B cell (primary cell): ENCODE results near the gene LRP5. TPM values are rescaled to one million over a fixed set of nuclear protein-coding genes. Genes with fewer than 3 reads are reported as not detected.

ENCODE experiments used
- ATAC-seq: fragments of 200-7000 bp; cut with Tn5 transposase; one replicate; pipeline ENCODE4 v1.10.0; 2021; ENCODE audit warnings: low read depth, mild to moderate bottlenecking, moderate number of reproducible peaks, moderate library complexity
- CTCF ChIA-PET: fragments of 350-600 bp; sonication (Branson Sonifier 250); formaldehyde crosslinking; loops from one replicate; lab custom pipeline; 2021; ENCODE audit warnings: antibody characterized with exemption, inconsistent platforms; lab: Charles Lee
- POLR2A ChIA-PET: fragments of 350-600 bp; sonication (Branson Sonifier 250); formaldehyde crosslinking; loops from one replicate; lab custom pipeline; 2021; ENCODE audit warnings: antibody characterized with exemption; lab: Charles Lee
- DNase-seq: peaks from one replicate; pipeline ENCODE4 v3.0.0; 2013
- H2AFZ ChIP-seq: 2 replicates; pipeline ENCODE4 v1.6.1; 2012; ENCODE audit warnings: mild to moderate bottlenecking, low read depth, low read length; ENCODE audit not compliant: insufficient read depth, poor library complexity, severe bottlenecking
- H3K27ac ChIP-seq, 2 donors: 1 replicate in 1 of 2; 2 replicates in 1 of 2; pipeline ENCODE4 v1.5.1; 2012 to 2013; ENCODE audit warnings: low read length in 2 of 2, mild to moderate bottlenecking in 2 of 2, moderate library complexity in 1 of 2
- H3K27me3 ChIP-seq, 4 experiments: fragments of 200-600 bp in 1 of 4; sonication (generic) in 1 of 4; replicated peaks in 1 of 4; 1 replicate in 2 of 4; 2 replicates in 2 of 4; pipeline versions ENCODE4 v1.6.1 to v1.7.0; 2013 to 2016; ENCODE audit warnings: low read length in 3 of 4, mild to moderate bottlenecking in 2 of 4, mixed read lengths in 1 of 4, moderate library complexity in 1 of 4; ENCODE audit not compliant: insufficient read depth in 4 of 4, control insufficient read depth in 3 of 4; ENCODE audit errors: control extremely low read depth in 1 of 4
- H3K36me3 ChIP-seq, 2 experiments: replicated peaks in 1 of 2; 1 replicate in 1 of 2; 2 replicates in 1 of 2; pipeline versions ENCODE4 v1.6.1 to v1.7.1; 2013; ENCODE audit warnings: low read length in 1 of 2; ENCODE audit not compliant: insufficient read depth in 2 of 2, control insufficient read depth in 1 of 2; ENCODE audit errors: control extremely low read depth in 1 of 2, extremely low read depth in 1 of 2
- H3K4me1 ChIP-seq, 2 donors: fragments of 200-600 bp in 1 of 2; sonication (generic) in 1 of 2; 1 replicate in 1 of 2; 2 replicates in 1 of 2; pipeline versions ENCODE4 v1.5.1 to v1.6.1; 2013 to 2017; ENCODE audit warnings: low read length in 2 of 2; ENCODE audit not compliant: control insufficient read depth in 2 of 2, insufficient read depth in 2 of 2
- H3K4me2 ChIP-seq: replicated peaks from 2 replicates; pipeline ENCODE3; 2012; ENCODE audit warnings: mild to moderate bottlenecking, low read depth, low read length; ENCODE audit not compliant: poor library complexity, severe bottlenecking
- H3K4me3 ChIP-seq, 5 experiments: fragments of 200-600 bp in 1 of 5; sonication (generic) in 1 of 5; 1 replicate in 3 of 5; 2 replicates in 2 of 5; pipeline versions ENCODE4 v1.5.1 to v1.7.0; 2011 to 2016; ENCODE audit warnings: low read length in 4 of 5, mild to moderate bottlenecking in 4 of 5, low read depth in 2 of 5, control low read depth in 1 of 5, moderate library complexity in 1 of 5; ENCODE audit not compliant: insufficient read depth in 1 of 5; ENCODE audit errors: control extremely low read depth in 1 of 5, extremely low read depth in 1 of 5
- H3K79me2 ChIP-seq: fragments of 200-600 bp; sonication (generic); one replicate; pipeline ENCODE4 v1.6.0; 2016; ENCODE audit warnings: low read length; ENCODE audit not compliant: control insufficient read depth, insufficient read depth
- H3K9ac ChIP-seq: fragments of 200-600 bp; sonication (generic); 2 replicates; pipeline ENCODE4 v1.6.1; 2017; ENCODE audit warnings: mild to moderate bottlenecking, low read length, moderate library complexity
- H3K9me3 ChIP-seq, 3 donors: one replicate each; pipeline versions ENCODE4 v1.6.1 to v1.7.1; 2013; ENCODE audit warnings: low read length in 2 of 3; ENCODE audit not compliant: control insufficient read depth in 2 of 3, insufficient read depth in 1 of 3; ENCODE audit errors: control extremely low read depth in 1 of 3
- H4K20me1 ChIP-seq: 2 replicates; pipeline ENCODE4 v1.6.0; 2012; ENCODE audit warnings: mild to moderate bottlenecking, low read length; ENCODE audit not compliant: insufficient read depth, control insufficient read depth, poor library complexity, severe bottlenecking
- H3K27ac Mint-ChIP-seq: one replicate; pipeline ENCODE4 v1.8.0; 2021; ENCODE audit warnings: mixed read lengths
- H3K27me3 Mint-ChIP-seq: one replicate; pipeline ENCODE4 v1.8.0; 2021; ENCODE audit warnings: mixed read lengths
- H3K4me1 Mint-ChIP-seq: one replicate; pipeline ENCODE4 v1.8.0; 2021; ENCODE audit warnings: mixed read lengths
- H3K4me3 Mint-ChIP-seq: one replicate; pipeline ENCODE4 v1.8.0; 2021; ENCODE audit warnings: mixed read lengths
- H3K9me3 Mint-ChIP-seq: one replicate; pipeline ENCODE4 v1.8.0; 2022; ENCODE audit warnings: mixed read lengths; ENCODE audit not compliant: insufficient read depth
- CTCF ChIP-seq: fragments of 200-600 bp; IDR thresholded peaks from one replicate; pipeline ENCODE4 v1.8.0; 2022; ENCODE audit warnings: antibody characterized with exemption, mild to moderate bottlenecking
- EZH2 ChIP-seq: IDR thresholded peaks from 2 replicates; pipeline ENCODE4 v1.6.1; 2012; ENCODE audit warnings: borderline replicate concordance, low read depth, mild to moderate bottlenecking, moderate library complexity, low read length; ENCODE audit not compliant: insufficient read depth, poor library complexity, severe bottlenecking
- WGBS: methylation state at CpG from one replicate; pipeline ENCODE4 v1.1.5; 2013; ENCODE audit warnings: missing lambda C conversion rate; ENCODE audit not compliant: insufficient coverage; 5-methylcytosine and 5-hydroxymethylcytosine counted together
- intact Hi-C: fragments of 100-400 bp; cut with micrococcal nuclease; formaldehyde crosslinking; loops from one replicate; pipeline ENCODE4 v1.10.0; 2022
- polyA plus RNA-seq: library from polyadenylated mRNA; depleted of rRNA; stranded (reverse); fragments of >200 nt; gene quantifications from 2 replicates; pipeline ENCODE4 v1.2.3, GENCODE V29; 2012
- total RNA-seq, 2 donors: library from RNA; stranded (reverse); fragments of 120-200 nt in 1 of 2; gene quantifications; 1 replicate in 1 of 2; 2 replicates in 1 of 2; pipeline versions ENCODE4 v1.2.3 to v1.2.4, GENCODE V29; 2013 to 2022

Gene LRP5
- total and polyA plus RNA-seq, 2 donors (not counting 1 experiment from before 2014, with no cell fraction given): 2.4 to 13.9 TPM

- TF ChIP-seq EZH2: no peak
- no peak for TF ChIP-seq CTCF
- H3K79me2 ChIP-seq: no peaks in the 10 kb centered on the region
- no peak overlapping the region for H3K4me3 ChIP-seq
- intact Hi-C loops: no loop called here
- H2AFZ ChIP-seq: no peak overlapping the region
- H3K9me3 ChIP-seq: peaks cover 0 to 10% (median 0%) of the 10 kb centered on the region in 3 donors
- H4K20me1 ChIP-seq: no peaks in the 10 kb centered on the region
- CTCF ChIA-PET: interaction anchor here (1.1 to 1.3 kb wide), 2 partner anchors 56 to 130 kb away, joined by 3 read pairs; no protein-coding TSS in a partner anchor
- no peak overlapping the region for H3K9ac ChIP-seq
- H3K27ac ChIP-seq: no peak overlapping the region
- WGBS: 94% methylated on average over 13 of the region's 13 CpGs
- no peak overlapping the region for H3K4me2 ChIP-seq
- H3K4me1 ChIP-seq: peaks cover 0 to 7% of the 10 kb centered on the region in 2 donors
- H3K27me3 ChIP-seq: no peaks in the 10 kb centered on the region
- H3K9me3 Mint-ChIP-seq: no peaks in the 10 kb centered on the region
- ATAC-seq: no peak
- peaks cover 9% of the 10 kb centered on the region for H3K4me1 Mint-ChIP-seq
- DNase-seq: no peak
- no peak overlapping the region for H3K4me3 Mint-ChIP-seq
- no peak overlapping the region for H3K27ac Mint-ChIP-seq
- POLR2A ChIA-PET: no interaction called here
- H3K36me3 ChIP-seq: no peaks in the 10 kb centered on the region
- H3K27me3 Mint-ChIP-seq: no peaks in the 10 kb centered on the region
These were observed 75.4 kb downstream of the LRP5 start for GRCh38 chr11:68387840-68388239.

DNA sequence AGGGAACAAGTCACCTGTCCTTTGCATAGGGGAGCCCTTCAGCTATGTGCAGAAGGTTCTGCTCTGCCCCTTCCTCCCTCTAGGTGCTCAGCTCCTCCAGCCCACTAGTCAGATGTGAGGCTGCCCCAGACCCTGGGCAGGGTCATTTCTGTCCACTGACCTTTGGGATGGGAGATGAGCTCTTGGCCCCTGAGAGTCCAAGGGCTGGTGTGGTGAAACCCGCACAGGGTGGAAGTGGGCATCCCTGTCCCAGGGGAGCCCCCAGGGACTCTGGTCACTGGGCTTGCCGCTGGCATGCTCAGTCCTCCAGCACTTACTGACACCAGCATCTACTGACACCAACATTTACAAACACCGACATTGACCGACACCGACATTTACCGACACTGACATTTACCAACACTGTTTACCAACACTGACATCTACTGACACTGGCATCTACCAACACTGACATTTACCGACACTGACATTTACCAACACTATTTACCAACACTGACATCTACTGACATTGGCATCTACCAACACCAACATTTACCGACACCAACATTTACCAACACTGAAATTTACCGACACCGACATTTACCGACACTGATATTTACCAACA is 76.3 kb downstream of the LRP5 start:
- no peak for TF ChIP-seq CTCF
- TF ChIP-seq EZH2: no peak
- CTCF ChIA-PET: interaction anchor here (1.1 to 1.3 kb wide), 2 partner anchors 57 to 131 kb away, joined by 3 read pairs; no protein-coding TSS in a partner anchor

More for the DNA sequence above, 76.3 kb downstream of the LRP5 start:
- no peaks in the 10 kb centered on the region for H3K36me3 ChIP-seq
- no peaks in the 10 kb centered on the region for H3K27me3 Mint-ChIP-seq
- H3K9me3 ChIP-seq: peaks cover 0 to 10% (median 0%) of the 10 kb centered on the region in 3 donors
- POLR2A ChIA-PET: no interaction called here
- H3K4me3 ChIP-seq: no peak overlapping the region
- DNase-seq (no peak), ATAC-seq (no peak)
- H3K4me1 Mint-ChIP-seq: peaks cover 4% of the 10 kb centered on the region
- H3K4me1 ChIP-seq: peaks cover 0 to 5% of the 10 kb centered on the region in 2 donors
- no peaks in the 10 kb centered on the region for H3K9me3 Mint-ChIP-seq
- no peak overlapping the region for H3K4me3 Mint-ChIP-seq
- H3K27ac ChIP-seq: no peak overlapping the region
- intact Hi-C loops: no loop called here
- no peak overlapping the region for H3K9ac ChIP-seq
- H2AFZ ChIP-seq: no peak overlapping the region
- no peak overlapping the region for H3K4me2 ChIP-seq
- H4K20me1 ChIP-seq: no peaks in the 10 kb centered on the region
- WGBS: 95% methylated on average over 11 of the region's 11 CpGs
- H3K79me2 ChIP-seq: no peaks in the 10 kb centered on the region
- H3K27me3 ChIP-seq: no peaks in the 10 kb centered on the region
- H3K27ac Mint-ChIP-seq: no peak overlapping the region
